Tibial nerve (tissue), 4 donors: ENCODE data around the gene MAIP1.

Experiments
- CTCF ChIP-seq, 5 experiments: fragments of 200-600 bp in 3 of 5; fragments of 450-650 bp in 2 of 5; sonication (generic) in 3 of 5; IDR thresholded peaks; one replicate each; pipeline ENCODE4 v1.5.1; 2016 to 2019; ENCODE audit warnings: antibody characterized with exemption in 5 of 5, mild to moderate bottlenecking in 3 of 5, moderate library complexity in 2 of 5
- EP300 ChIP-seq, 2 donors: sonication (generic); formaldehyde crosslinking; IDR thresholded peaks; one replicate each; pipeline ENCODE4 v1.6.1; 2017; ENCODE audit warnings: antibody characterized with exemption in 2 of 2, mild to moderate bottlenecking in 1 of 2
- POLR2A ChIP-seq, 2 donors: fragments of 450-650 bp; IDR thresholded peaks; one replicate each; pipeline ENCODE4 v1.6.1; 2017; ENCODE audit warnings: antibody characterized with exemption in 2 of 2, mild to moderate bottlenecking in 2 of 2, moderate library complexity in 2 of 2

- no peak for TF ChIP-seq CTCF (IDR thresholded peaks at IDR 0.05)
- no peak for TF ChIP-seq POLR2A (IDR thresholded peaks at IDR 0.05)
- no peak for TF ChIP-seq EP300 (IDR thresholded peaks at IDR 0.05)
Observed at GRCh38 chr2:199962203-199962602, 6.8 kb downstream of the MAIP1 start.
